Mammary epithelial cell (primary cell): Measurements from ENCODE around the gene CCDC171.

ENCODE experiments used
- EZH2 ChIP-seq: IDR thresholded peaks from 2 replicates; pipeline ENCODE4 v1.6.1; 2012; ENCODE audit warnings: low read length, inconsistent platforms, borderline replicate concordance
- TF ChIP-seq, protein P1 (sequence below), 2 donors: IDR thresholded peaks in 1 of 2; conservative IDR thresholded peaks in 1 of 2; 2 replicates each; pipeline ENCODE4 v1.5.1; 2011 to 2012; ENCODE audit warnings: inconsistent platforms in 2 of 2, low read length in 2 of 2, mild to moderate bottlenecking in 2 of 2, control low read depth in 1 of 2, low read depth in 1 of 2; ENCODE audit not compliant: insufficient read depth in 1 of 2; ENCODE audit errors: extremely low read depth in 1 of 2

DNA sequence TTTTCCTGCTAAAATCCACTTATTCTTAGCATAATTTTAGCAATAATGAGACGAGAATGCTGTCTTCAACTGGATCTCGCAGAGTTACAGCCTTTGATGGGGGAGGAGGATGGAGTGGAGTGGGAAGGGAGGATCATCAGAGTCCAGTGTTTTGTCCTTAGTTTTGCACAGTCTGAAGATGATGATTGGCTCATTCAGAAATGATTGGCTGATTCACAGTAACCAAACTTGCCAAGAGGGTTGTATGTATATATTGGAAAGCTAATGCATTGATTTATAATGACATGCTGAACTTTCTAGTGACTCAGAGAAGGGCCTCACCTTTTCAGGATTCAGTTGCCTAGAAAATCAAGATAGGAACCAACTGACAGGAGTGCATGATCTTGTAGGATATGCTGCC is 448.0 kb downstream of the CCDC171 start:
- TF ChIP-seq, protein P1, sequence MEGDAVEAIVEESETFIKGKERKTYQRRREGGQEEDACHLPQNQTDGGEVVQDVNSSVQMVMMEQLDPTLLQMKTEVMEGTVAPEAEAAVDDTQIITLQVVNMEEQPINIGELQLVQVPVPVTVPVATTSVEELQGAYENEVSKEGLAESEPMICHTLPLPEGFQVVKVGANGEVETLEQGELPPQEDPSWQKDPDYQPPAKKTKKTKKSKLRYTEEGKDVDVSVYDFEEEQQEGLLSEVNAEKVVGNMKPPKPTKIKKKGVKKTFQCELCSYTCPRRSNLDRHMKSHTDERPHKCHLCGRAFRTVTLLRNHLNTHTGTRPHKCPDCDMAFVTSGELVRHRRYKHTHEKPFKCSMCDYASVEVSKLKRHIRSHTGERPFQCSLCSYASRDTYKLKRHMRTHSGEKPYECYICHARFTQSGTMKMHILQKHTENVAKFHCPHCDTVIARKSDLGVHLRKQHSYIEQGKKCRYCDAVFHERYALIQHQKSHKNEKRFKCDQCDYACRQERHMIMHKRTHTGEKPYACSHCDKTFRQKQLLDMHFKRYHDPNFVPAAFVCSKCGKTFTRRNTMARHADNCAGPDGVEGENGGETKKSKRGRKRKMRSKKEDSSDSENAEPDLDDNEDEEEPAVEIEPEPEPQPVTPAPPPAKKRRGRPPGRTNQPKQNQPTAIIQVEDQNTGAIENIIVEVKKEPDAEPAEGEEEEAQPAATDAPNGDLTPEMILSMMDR (conservative IDR thresholded peaks at IDR 0.05 in 1 of 2, IDR thresholded peaks at IDR 0.05 in 1 of 2; ENCODE audit: extremely low read depth in 1 of 2, insufficient read depth in 1 of 2, low read depth in 1 of 2, low read length in 2 of 2) = no peak
- no peak for TF ChIP-seq EZH2
